ENCODE results near the gene SUCLG2.

The SUCLG2 gene

DNA sequence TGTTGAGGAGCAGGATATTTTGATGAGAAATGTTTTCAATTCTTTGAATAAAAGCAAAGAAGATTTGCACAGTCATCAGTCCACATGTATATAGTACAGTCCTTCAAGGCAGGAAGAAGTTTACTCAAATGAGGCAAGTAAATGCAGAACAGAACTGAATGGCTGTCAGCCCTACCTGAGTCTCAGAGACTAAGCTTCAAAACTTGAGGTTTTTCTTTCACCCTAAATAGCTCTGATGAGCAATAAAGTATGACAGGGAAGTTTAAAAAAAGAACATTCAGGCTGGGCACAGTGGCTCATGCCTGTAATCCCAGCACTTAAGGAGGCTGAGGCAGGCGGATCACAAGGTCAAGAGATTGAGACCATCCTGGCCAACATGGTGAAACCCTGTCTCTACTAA, 232.5 kb downstream of the SUCLG2 start:
- H3K79me2 ChIP-seq (ENCODE audit: low read length), result no peaks in the 10 kb centered on the region
- no peaks in the 10 kb centered on the region for H3F3A ChIP-seq (ENCODE audit: insufficient read depth, low read length)
- H3K4me2 ChIP-seq (ENCODE audit: low read depth, low read length), result no peak overlapping the region
- H4K20me1 ChIP-seq (ENCODE audit: insufficient read depth, low read length), result no peaks in the 10 kb centered on the region
- H3K4me3 ChIP-seq (ENCODE audit: low read length), result no peak overlapping the region
- TF ChIP-seq, protein P1, sequence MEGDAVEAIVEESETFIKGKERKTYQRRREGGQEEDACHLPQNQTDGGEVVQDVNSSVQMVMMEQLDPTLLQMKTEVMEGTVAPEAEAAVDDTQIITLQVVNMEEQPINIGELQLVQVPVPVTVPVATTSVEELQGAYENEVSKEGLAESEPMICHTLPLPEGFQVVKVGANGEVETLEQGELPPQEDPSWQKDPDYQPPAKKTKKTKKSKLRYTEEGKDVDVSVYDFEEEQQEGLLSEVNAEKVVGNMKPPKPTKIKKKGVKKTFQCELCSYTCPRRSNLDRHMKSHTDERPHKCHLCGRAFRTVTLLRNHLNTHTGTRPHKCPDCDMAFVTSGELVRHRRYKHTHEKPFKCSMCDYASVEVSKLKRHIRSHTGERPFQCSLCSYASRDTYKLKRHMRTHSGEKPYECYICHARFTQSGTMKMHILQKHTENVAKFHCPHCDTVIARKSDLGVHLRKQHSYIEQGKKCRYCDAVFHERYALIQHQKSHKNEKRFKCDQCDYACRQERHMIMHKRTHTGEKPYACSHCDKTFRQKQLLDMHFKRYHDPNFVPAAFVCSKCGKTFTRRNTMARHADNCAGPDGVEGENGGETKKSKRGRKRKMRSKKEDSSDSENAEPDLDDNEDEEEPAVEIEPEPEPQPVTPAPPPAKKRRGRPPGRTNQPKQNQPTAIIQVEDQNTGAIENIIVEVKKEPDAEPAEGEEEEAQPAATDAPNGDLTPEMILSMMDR (IDR thresholded peaks at IDR 0.05; ENCODE audit: low read length), result no peak
- TF ChIP-seq EZH2phosphoT487 (IDR thresholded peaks at IDR 0.05; ENCODE audit: low read length), result no peak
- no peak for TF ChIP-seq EZH2 (optimal IDR thresholded peaks at IDR 0.05; ENCODE audit: low read depth, low read length)
- H2AFZ ChIP-seq (ENCODE audit: low read length), result no peak overlapping the region
- H3K9me2 ChIP-seq (replicated peaks; ENCODE audit: insufficient read depth, low read length), result no peaks in the 10 kb centered on the region
- H3K36me3 ChIP-seq (replicated peaks; ENCODE audit: insufficient read depth, low read length), result no peaks in the 10 kb centered on the region
- no peaks in the 10 kb centered on the region for H3K4me1 ChIP-seq (ENCODE audit: low read length)
- H3K27me3 ChIP-seq (replicated peaks; ENCODE audit: insufficient read depth, low read length), result no peaks in the 10 kb centered on the region
- H3K27ac ChIP-seq (ENCODE audit: low read length), result no peak overlapping the region
- H3K9ac ChIP-seq (ENCODE audit: low read length), result no peak overlapping the region
- DNase-seq, result no peak
- H3K9me3 ChIP-seq (replicated peaks; ENCODE audit: insufficient read depth, low read length), result no peaks in the 10 kb centered on the region

DNA sequence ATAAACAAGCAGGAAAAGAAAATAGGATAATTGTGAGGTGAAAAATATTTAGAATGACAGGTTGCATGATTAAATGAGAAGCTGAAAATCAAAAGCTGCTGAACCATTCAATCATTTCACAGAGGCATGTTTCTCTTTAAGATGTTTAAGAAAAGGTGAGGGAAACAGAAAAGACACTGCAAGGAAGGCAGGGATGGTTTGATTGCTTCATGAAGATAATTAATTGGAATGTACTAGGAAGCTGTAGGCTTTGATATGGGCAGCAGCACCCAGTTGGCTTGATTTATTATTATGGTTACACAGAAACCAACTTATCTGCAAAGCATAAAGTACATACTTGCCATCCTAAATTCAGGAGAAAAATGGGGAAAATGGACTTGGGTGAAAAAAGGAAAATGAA, 234.6 kb downstream of the SUCLG2 start:
- H3K36me3 ChIP-seq (replicated peaks; ENCODE audit: insufficient read depth, low read length), result no peaks in the 10 kb centered on the region
- no peaks in the 10 kb centered on the region for H3K4me1 ChIP-seq (ENCODE audit: low read length)
- no peak overlapping the region for H2AFZ ChIP-seq (ENCODE audit: low read length)
- H3F3A ChIP-seq (ENCODE audit: insufficient read depth, low read length), result no peaks in the 10 kb centered on the region
- no peak overlapping the region for H3K27ac ChIP-seq (ENCODE audit: low read length)
- no peak for DNase-seq
- H3K27me3 ChIP-seq (replicated peaks; ENCODE audit: insufficient read depth, low read length), result no peaks in the 10 kb centered on the region
- H3K9me3 ChIP-seq (replicated peaks; ENCODE audit: insufficient read depth, low read length), result no peaks in the 10 kb centered on the region
- H3K4me3 ChIP-seq (ENCODE audit: low read length), result no peak overlapping the region
- no peaks in the 10 kb centered on the region for H4K20me1 ChIP-seq (ENCODE audit: insufficient read depth, low read length)
- no peak overlapping the region for H3K9ac ChIP-seq (ENCODE audit: low read length)
- no peak overlapping the region for H3K4me2 ChIP-seq (ENCODE audit: low read depth, low read length)
- no peaks in the 10 kb centered on the region for H3K9me2 ChIP-seq (replicated peaks; ENCODE audit: insufficient read depth, low read length)
- TF ChIP-seq EZH2 (optimal IDR thresholded peaks at IDR 0.05; ENCODE audit: low read depth, low read length) (no peak), EZH2phosphoT487 (IDR thresholded peaks at IDR 0.05; ENCODE audit: low read length) (no peak)
- TF ChIP-seq, protein P1 (IDR thresholded peaks at IDR 0.05; ENCODE audit: low read length), result no peak
- no peaks in the 10 kb centered on the region for H3K79me2 ChIP-seq (ENCODE audit: low read length)

DNA sequence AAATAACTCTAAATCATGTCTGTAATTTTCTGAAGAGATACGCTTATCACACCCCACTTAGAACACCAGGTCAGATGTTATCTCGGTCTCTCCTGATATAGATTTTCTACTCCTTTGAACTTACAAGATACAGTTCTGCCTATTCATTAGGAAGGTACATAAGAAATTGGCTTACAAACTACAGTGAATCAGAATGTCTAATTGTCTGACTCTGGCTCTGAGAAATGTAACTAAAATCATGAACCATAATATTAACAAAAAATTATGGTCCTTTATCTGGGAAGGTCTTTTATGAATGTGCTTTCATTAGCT, 235.2 kb downstream of the SUCLG2 start:
- no peak for DNase-seq
- Histone ChIP-seq H3K9me2 (replicated peaks; ENCODE audit: insufficient read depth, low read length) (no peaks in the 10 kb centered on the region), H3K27ac (ENCODE audit: low read length) (no peak overlapping the region), H3K4me1 (ENCODE audit: low read length) (no peaks in the 10 kb centered on the region), H3K4me3 (ENCODE audit: low read length) (no peak overlapping the region), H3K36me3 (replicated peaks; ENCODE audit: insufficient read depth, low read length) (no peaks in the 10 kb centered on the region), H4K20me1 (ENCODE audit: insufficient read depth, low read length) (no peaks in the 10 kb centered on the region), H3K27me3 (replicated peaks; ENCODE audit: insufficient read depth, low read length) (no peaks in the 10 kb centered on the region), H3K79me2 (ENCODE audit: low read length) (no peaks in the 10 kb centered on the region), H2AFZ (ENCODE audit: low read length) (no peak overlapping the region), H3K4me2 (ENCODE audit: low read depth, low read length) (no peak overlapping the region), H3K9ac (ENCODE audit: low read length) (no peak overlapping the region), H3K9me3 (replicated peaks; ENCODE audit: insufficient read depth, low read length) (no peaks in the 10 kb centered on the region), H3F3A (ENCODE audit: insufficient read depth, low read length) (no peaks in the 10 kb centered on the region)
- TF ChIP-seq, protein P1 (IDR thresholded peaks at IDR 0.05; ENCODE audit: low read length), result no peak
- no peak for TF ChIP-seq EZH2phosphoT487 (IDR thresholded peaks at IDR 0.05; ENCODE audit: low read length)
- TF ChIP-seq EZH2 (optimal IDR thresholded peaks at IDR 0.05; ENCODE audit: low read depth, low read length), result no peak

All from MM.1S (cell line).